BJ (cell line): ENCODE data around the gene ZMYND8. TPM values are rescaled to one million over a fixed set of nuclear protein-coding genes. Genes with fewer than 3 reads are reported as not detected.
"Not testable (repeated sequence)": the region's sequence is repeated elsewhere in the genome, so short reads cannot be mapped to it uniquely, and the experiment has no call there.

Source experiments
- CTCF ChIA-PET: fragments of 350-600 bp; formaldehyde crosslinking; extraction: SDS; loops from one replicate; lab custom pipeline; 2021; ENCODE audit warnings: antibody characterized with exemption, inconsistent platforms; lab: Yijun Ruan, JAX
- POLR2A ChIA-PET: fragments of 300-600 bp; sonication (Branson Sonifier 250); formaldehyde crosslinking; extraction: SDS; loops from one replicate; lab custom pipeline; 2021; ENCODE audit warnings: antibody characterized with exemption; lab: Charles Lee
- DNase-seq: peaks from one replicate; pipeline ENCODE4 v3.0.0-alpha.2; 2011; ENCODE audit warnings: low read depth
- H3K27me3 ChIP-seq: 2 replicates; pipeline ENCODE4 v1.6.0; 2011; ENCODE audit warnings: low read length; ENCODE audit not compliant: control insufficient read depth, insufficient read depth
- H3K36me3 ChIP-seq: 2 replicates; pipeline ENCODE4 v1.5.1; 2011; ENCODE audit warnings: low read length; ENCODE audit not compliant: control insufficient read depth, insufficient read depth
- H3K4me3 ChIP-seq: 2 replicates; pipeline ENCODE4 v1.5.1; 2011; ENCODE audit warnings: low read depth, mild to moderate bottlenecking, control low read depth, low read length
- CTCF ChIP-seq: IDR thresholded peaks from 2 replicates; pipeline ENCODE4 v1.5.1; 2011; ENCODE audit warnings: low read depth, mild to moderate bottlenecking, control low read depth, inconsistent platforms, low read length, moderate library complexity; ENCODE audit not compliant: insufficient read depth
- polyA plus RNA-seq: library from polyadenylated mRNA; depleted of rRNA; stranded (reverse); fragments of >200 nt; gene quantifications from 2 replicates; pipeline ENCODE4 v1.2.3, GENCODE V29; 2011

The ZMYND8 gene
- polyA plus RNA-seq, 1 experiment = 12.7 TPM

DNA sequence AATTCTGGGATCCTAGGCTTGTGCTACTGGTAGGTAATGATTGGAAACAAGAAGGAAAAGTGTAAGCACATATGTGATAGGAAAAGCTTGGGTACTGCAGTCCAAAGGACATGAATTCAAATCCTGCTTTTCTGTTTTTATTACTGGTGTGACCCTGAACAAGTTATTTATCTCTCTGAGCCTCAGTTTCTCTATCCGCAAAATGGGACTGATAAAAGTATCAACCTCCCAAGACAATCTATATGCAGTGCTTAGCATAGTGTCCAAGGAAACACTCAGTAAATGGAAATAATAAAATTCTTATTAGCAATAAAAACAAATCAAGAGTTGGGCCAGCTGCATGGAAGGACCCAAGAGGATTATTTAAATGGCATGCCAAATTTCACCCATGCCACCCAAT, 108.5 kb downstream of the ZMYND8 start:
- Histone ChIP-seq H3K36me3 (peaks cover 18% of the 10 kb centered on the region), H3K4me3 (no peak overlapping the region), H3K27me3 (no peaks in the 10 kb centered on the region)
- CTCF ChIA-PET = interaction anchor here (0.9 to 1.8 kb wide), 3 partner anchors 51 to 162 kb away, joined by 3 to 6 read pairs (median 3); no protein-coding TSS in a partner anchor
- no peak for TF ChIP-seq CTCF
- DNase-seq = no peak
- POLR2A ChIA-PET = no interaction called here

DNA sequence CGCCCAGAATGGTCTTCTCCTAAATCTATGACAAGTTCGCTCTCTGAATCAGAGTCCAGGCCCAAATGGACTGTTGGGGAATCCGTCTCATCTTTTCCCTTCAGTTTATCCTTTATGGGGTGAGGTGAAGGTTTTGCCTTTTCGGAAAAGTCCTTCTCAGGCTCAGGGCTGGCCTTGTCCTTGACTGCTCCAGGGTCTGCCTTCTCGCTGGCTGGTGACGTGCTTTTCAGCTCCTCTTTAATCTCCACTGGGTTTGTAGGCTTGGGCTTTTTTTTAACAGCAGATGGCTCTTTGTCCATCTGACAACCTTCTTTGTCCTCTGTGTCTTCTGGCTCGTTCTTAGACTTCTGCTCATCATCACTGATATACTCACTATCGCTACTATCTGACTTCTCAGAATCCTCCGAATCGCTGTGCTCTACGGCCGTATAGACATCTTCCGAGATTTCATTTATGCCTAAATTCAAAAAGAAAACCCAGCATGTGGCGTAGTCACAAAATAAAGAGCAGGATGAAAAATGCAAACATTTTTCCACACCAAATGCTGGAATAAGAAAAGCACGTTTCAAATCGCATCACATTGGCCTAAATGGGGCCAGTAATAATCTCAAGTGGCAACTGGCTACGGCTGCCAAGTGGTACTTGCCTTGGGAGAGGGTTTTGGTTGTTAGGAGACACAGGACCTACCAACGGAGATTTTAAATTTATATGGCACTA, 110.3 kb downstream of the ZMYND8 start:
- no peak for TF ChIP-seq CTCF
- DNase-seq = no peak
- CTCF ChIA-PET = interaction anchor here (1.5 kb wide), 1 partner anchor 138 kb away, joined by 3 read pairs; no protein-coding TSS in a partner anchor
- POLR2A ChIA-PET = no interaction called here
- Histone ChIP-seq H3K27me3 (no peaks in the 10 kb centered on the region), H3K36me3 (peaks cover 23% of the 10 kb centered on the region), H3K4me3 (no peak overlapping the region)

GRCh38 chr20:47245166-47245565, 111.3 kb downstream of the ZMYND8 start:
- H3K36me3 ChIP-seq = peaks cover 21% of the 10 kb centered on the region
- H3K27me3 ChIP-seq, DNase-seq, POLR2A ChIA-PET, H3K4me3 ChIP-seq: not testable (repeated sequence)
- CTCF ChIA-PET = interaction anchor here (1.1 kb wide), 1 partner anchor 60 kb away, joined by 6 read pairs; no protein-coding TSS in a partner anchor

GRCh38 chr20:47244451-47244850, 112.0 kb downstream of the ZMYND8 start:
- no peak for TF ChIP-seq CTCF
- Histone ChIP-seq H3K27me3 (no peaks in the 10 kb centered on the region), H3K36me3 (peaks cover 20% of the 10 kb centered on the region), H3K4me3 (no peak overlapping the region)
- POLR2A ChIA-PET = no interaction called here
- DNase-seq = no peak
- CTCF ChIA-PET = interaction anchor here (1.1 kb wide), 1 partner anchor 61 kb away, joined by 6 read pairs; no protein-coding TSS in a partner anchor

- DNase-seq = no peak
- Histone ChIP-seq H3K27me3 (no peaks in the 10 kb centered on the region), H3K4me3 (no peak overlapping the region), H3K36me3 (peaks cover 20% of the 10 kb centered on the region)
- CTCF ChIA-PET = interaction anchor here (0.9 kb wide), 1 partner anchor 140 kb away, joined by 4 read pairs; no protein-coding TSS in a partner anchor
- no peak for TF ChIP-seq CTCF
- POLR2A ChIA-PET = no interaction called here
These were observed 112.8 kb downstream of the ZMYND8 start for GRCh38 chr20:47243532-47244305.
